Astrocyte of the spinal cord (primary cell): Measurements from ENCODE around the gene ZNF586.
A peak's percentile ranks its signal among the peaks of the same experiment; 100 is the strongest.

Source experiments
- DNase-seq: peaks from one replicate; pipeline ENCODE4 v3.0.0; 2011; ENCODE audit warnings: low read depth, low spot score
- H3K4me3 ChIP-seq: 2 replicates; pipeline ENCODE4 v1.5.1; 2011; ENCODE audit warnings: low read depth, mild to moderate bottlenecking, low read length, moderate library complexity
- CTCF ChIP-seq: IDR thresholded peaks from 2 replicates; pipeline ENCODE4 v1.5.1; 2012; ENCODE audit warnings: low read depth, mild to moderate bottlenecking, low read length, inconsistent platforms
- in situ Hi-C: cut with HindIII; loops from 2 replicates; pipeline ENCODE4 v1.10.0; 2017; ENCODE audit warnings: low sequenced_read_pairs

Gene ZNF586

GRCh38 chr19:57773488-57773887, 4.0 kb downstream of the ZNF586 start:
- in situ Hi-C loops, result no loop called here

GRCh38 chr19:57776764-57777296, 7.4 kb downstream of the ZNF586 start:
- in situ Hi-C loops, result no loop called here
- TF ChIP-seq CTCF, result no peak
- no peak overlapping the region for H3K4me3 ChIP-seq
- no peak for DNase-seq

More at GRCh38 chr19:57773488-57773887, 4.0 kb downstream of the ZNF586 start:
- H3K4me3 ChIP-seq, result no peak overlapping the region
- no peak for TF ChIP-seq CTCF
- DNase-seq, result no peak

GRCh38 chr19:57778336-57778735, 8.9 kb downstream of the ZNF586 start:
- no peak for TF ChIP-seq CTCF
- no peak overlapping the region for H3K4me3 ChIP-seq
- no peak for DNase-seq
- in situ Hi-C loops, result no loop called here

- peak; percentile 13 for DNase-seq
- H3K4me3 ChIP-seq, result no peak overlapping the region
- in situ Hi-C loops, result no loop called here
- no peak for TF ChIP-seq CTCF
These were observed 9.9 kb downstream of the ZNF586 start for GRCh38 chr19:57779220-57779845.

GRCh38 chr19:57786286-57786685, 16.8 kb downstream of the ZNF586 start:
- no peak overlapping the region for H3K4me3 ChIP-seq
- no peak for TF ChIP-seq CTCF
- in situ Hi-C loops, result no loop called here
- DNase-seq, result no peak

- in situ Hi-C loops, result no loop called here
These were observed 17.4 kb downstream of the ZNF586 start for GRCh38 chr19:57786906-57787305.

More at GRCh38 chr19:57786906-57787305, 17.4 kb downstream of the ZNF586 start:
- TF ChIP-seq CTCF, result no peak
- DNase-seq, result no peak
- H3K4me3 ChIP-seq, result no peak overlapping the region
